GM12892 (cell line): ENCODE results near the gene EFCAB11.

Experiments
- POLR2A ChIP-seq: IDR thresholded peaks from 2 replicates; pipeline ENCODE4 v1.6.1; 2011; ENCODE audit warnings: low read depth, low read length, control low read depth
- POLR2AphosphoS5 ChIP-seq: IDR thresholded peaks from 2 replicates; pipeline ENCODE4 v1.6.1; 2011; ENCODE audit warnings: low read depth, low read length, control low read depth

- TF ChIP-seq POLR2AphosphoS5 (no peak), POLR2A (no peak)
Measured at GRCh38 chr14:89891055-89891454, 63.5 kb downstream of the EFCAB11 start.
